Muscle layer of colon (tissue), 2 donors: Measurements from ENCODE around the gene DGKA.
"Not testable (repeated sequence)": the region's sequence is repeated elsewhere in the genome, so short reads cannot be mapped to it uniquely, and the experiment has no call there.

ENCODE experiments used
- H3K27ac ChIP-seq: one replicate; pipeline ENCODE4 v1.7.0; 2013; ENCODE audit warnings: low read depth, mild to moderate bottlenecking, low read length, moderate library complexity
- H3K27me3 ChIP-seq, 2 donors: one replicate each; pipeline ENCODE4 v1.7.0; 2013; ENCODE audit warnings: low read length in 2 of 2, mild to moderate bottlenecking in 2 of 2; ENCODE audit not compliant: insufficient read depth in 2 of 2, control insufficient read depth in 1 of 2
- H3K36me3 ChIP-seq: one replicate; pipeline ENCODE4 v1.7.0; 2013; ENCODE audit warnings: mild to moderate bottlenecking, low read length; ENCODE audit not compliant: insufficient read depth
- H3K4me1 ChIP-seq: one replicate; pipeline ENCODE4 v1.7.0; 2013; ENCODE audit warnings: mild to moderate bottlenecking, low read length; ENCODE audit not compliant: insufficient read depth
- H3K4me3 ChIP-seq, 2 donors: one replicate each; pipeline ENCODE4 v1.7.0; 2013; ENCODE audit warnings: low read length in 2 of 2, low read depth in 1 of 2, mild to moderate bottlenecking in 1 of 2, moderate library complexity in 1 of 2
- H3K9ac ChIP-seq: one replicate; pipeline ENCODE4 v1.7.0; 2013; ENCODE audit warnings: low read length
- H3K9me3 ChIP-seq: one replicate; pipeline ENCODE4 v1.7.0; 2013; ENCODE audit warnings: mild to moderate bottlenecking, low read length
- donor health status: abdominal sarcoma.
- donor health status: Adenocarcinoma of cecum.

DGKA gene

DNA sequence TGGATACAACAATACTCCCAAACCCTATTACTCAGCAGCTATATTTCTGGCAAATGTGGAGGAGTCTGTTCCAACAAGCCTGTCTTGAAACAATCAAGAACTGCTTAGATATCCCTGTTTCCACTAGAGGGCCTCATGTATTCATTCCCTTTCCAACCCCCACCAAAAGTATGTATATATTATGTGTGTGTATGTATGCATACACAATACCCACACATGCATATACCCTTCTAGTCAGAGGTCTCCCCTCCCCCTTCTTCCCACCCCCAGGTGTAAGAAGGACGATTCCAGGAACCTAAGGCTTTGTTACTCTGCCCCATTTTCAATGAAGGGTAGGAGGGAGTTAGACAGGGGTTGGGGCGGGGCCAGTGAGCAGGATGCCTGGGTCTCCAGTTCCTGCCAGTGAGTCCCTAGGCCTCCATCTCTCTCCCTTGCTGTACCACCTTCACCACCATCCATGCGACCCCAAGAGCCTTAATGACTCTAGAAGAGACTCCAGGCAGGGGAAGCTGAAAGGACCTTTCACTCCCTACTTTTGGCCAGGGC lies at the start of gene DGKA:
DGKA (plus strand) TSS at position 392 of the 546 bp plus-strand sequence. CDS start 5,342 bp downstream, outside the sequence.
- Histone ChIP-seq H3K27ac (peak within 1 kb of the TSS; percentile 66), H3K4me3 (peak within 1 kb of the TSS; percentile 53 to 85), H3K9ac (peak within 1 kb of the TSS; percentile 72), H3K9me3 (no peaks in the 10 kb centered on the region), H3K36me3 (no peaks in the 10 kb centered on the region), H3K4me1 (peaks cover 41% of the 10 kb centered on the region), H3K27me3 (no peaks in the 10 kb centered on the region)

DNA sequence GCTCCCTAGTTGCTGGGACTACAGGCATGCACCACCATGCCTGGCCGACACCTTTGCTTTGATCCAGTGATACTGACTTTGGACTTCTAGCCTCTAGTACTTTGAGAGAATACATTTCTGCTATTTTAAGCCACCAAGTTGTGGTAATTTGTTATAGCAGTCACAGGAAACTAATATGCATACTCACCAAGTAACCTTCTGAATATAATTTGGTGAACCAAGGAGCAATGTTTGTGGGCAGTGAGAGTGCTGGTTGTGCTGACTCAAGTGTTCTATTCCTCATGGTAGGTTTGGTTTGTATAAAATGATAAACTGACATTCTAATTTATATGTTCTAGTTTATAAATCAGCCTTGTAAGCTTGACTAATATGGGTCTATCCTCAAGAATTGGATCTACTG lies 45.8 kb upstream of the DGKA start:
- Histone ChIP-seq H3K4me1 (no peaks in the 10 kb centered on the region), H3K36me3 (no peaks in the 10 kb centered on the region), H3K27ac (no peak overlapping the region), H3K4me3 (no peak overlapping the region), H3K9ac (no peak overlapping the region), H3K27me3 (no peaks in the 10 kb centered on the region), H3K9me3 (no peaks in the 10 kb centered on the region)

DNA sequence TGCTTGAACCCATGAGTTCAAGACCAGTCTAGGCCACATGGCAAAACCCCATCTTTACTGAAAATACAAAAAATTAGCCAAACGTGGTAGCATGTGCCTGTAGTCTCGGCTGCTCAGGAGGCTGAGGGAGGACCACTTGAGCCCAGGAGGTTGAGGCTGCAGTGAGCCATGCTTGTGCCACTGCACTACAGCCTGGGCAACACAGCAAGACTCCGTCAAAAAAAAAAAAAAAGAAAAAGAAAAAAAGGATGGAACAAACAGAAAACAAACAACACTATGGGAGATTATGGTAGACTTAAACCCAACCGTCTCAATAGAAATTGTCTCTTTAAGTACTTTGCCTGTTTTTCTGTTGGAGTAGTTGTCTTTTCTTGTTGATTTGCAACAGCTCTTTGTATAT lies 39.7 kb upstream of the DGKA start:
- no peaks in the 10 kb centered on the region for H3K4me1 ChIP-seq
- H3K36me3 ChIP-seq: no peaks in the 10 kb centered on the region
- no peak overlapping the region for H3K4me3 ChIP-seq
- H3K9me3 ChIP-seq: no peaks in the 10 kb centered on the region
- H3K9ac ChIP-seq: no peak overlapping the region
- H3K27me3 ChIP-seq: no peaks in the 10 kb centered on the region
- no peak overlapping the region for H3K27ac ChIP-seq

DNA sequence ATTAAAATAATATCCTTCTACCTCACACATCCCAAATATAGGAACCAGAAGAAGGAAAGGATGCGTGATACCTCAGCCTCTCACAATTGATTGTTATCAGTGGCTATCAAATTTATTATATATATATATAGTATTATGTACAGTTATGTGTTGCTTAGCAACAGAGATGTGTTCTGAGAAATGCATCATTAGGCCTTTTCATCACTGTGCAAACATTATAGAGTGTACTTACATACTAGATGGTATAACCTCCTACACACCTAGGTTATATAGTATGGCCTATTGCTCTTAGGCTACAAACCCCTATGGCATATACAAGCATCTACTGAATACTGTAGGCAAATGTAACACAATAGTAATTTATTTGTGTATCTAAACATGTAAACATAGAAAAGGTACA lies 37.2 kb upstream of the DGKA start:
- Histone ChIP-seq H3K4me1 (no peaks in the 10 kb centered on the region), H3K9ac (no peak overlapping the region), H3K4me3 (no peak overlapping the region), H3K27ac (no peak overlapping the region), H3K27me3 (no peaks in the 10 kb centered on the region), H3K36me3 (no peaks in the 10 kb centered on the region), H3K9me3 (no peaks in the 10 kb centered on the region)

DNA sequence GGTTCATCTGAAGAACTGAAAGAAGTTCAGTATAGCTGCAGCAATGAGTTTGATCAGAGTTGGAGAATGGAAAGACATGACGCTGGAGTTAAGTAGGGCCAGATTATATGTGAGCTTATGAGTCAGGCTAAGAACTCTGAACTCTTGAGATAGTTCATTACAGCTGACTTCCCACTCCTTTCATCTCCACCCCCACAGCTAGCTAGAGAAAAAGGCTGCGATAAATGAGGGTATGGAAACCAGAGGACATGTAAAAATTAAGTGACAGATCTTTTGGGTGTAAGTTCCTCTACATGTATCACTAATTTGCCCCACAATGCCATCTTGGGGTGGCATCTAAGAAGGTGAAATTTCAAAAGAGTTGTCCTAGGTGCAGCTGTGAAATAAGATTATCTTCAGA lies 31.9 kb upstream of the DGKA start:
- Histone ChIP-seq H3K27me3 (no peaks in the 10 kb centered on the region), H3K36me3 (peaks cover 6% of the 10 kb centered on the region), H3K9me3 (no peaks in the 10 kb centered on the region), H3K4me3 (no peak overlapping the region), H3K9ac (no peak overlapping the region), H3K4me1 (no peaks in the 10 kb centered on the region), H3K27ac (no peak overlapping the region)

DNA sequence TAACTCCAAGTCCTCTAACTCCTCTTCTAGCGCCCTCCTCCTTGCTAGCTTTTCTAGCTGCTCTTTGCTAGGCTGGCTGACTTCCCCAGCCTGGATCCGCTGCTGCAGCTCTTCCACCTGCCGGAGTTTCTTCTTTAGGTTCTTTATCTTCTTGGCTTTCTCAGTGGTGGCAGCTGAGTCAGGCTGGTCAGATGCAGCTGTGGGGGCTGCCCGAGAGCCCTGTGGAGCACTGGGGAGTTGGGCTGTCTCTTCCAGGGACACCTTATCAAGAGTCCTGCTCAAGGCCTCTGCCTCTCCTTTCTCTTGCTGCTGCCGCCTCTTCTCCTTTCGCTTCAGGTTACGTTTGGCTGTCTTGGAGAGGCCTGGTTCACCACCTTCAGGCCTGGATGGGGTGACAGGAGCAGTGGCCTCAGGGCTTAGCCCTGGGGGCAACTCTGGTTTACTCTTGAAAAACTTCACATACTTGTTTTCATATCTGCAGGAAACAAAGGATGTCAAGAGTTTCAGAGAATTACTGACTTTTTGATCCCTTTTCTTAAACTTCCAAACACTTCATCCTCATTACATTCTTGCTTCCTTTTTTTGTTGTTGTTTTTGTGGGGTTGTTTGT lies 29.0 kb upstream of the DGKA start:
- H3K4me1 ChIP-seq: no peaks in the 10 kb centered on the region
- H3K9ac ChIP-seq: no peak overlapping the region
- H3K9me3 ChIP-seq: no peaks in the 10 kb centered on the region
- no peak overlapping the region for H3K27ac ChIP-seq
- H3K27me3 ChIP-seq: no peaks in the 10 kb centered on the region
- H3K4me3 ChIP-seq: no peak overlapping the region
- H3K36me3 ChIP-seq: peaks cover 6% of the 10 kb centered on the region

DNA sequence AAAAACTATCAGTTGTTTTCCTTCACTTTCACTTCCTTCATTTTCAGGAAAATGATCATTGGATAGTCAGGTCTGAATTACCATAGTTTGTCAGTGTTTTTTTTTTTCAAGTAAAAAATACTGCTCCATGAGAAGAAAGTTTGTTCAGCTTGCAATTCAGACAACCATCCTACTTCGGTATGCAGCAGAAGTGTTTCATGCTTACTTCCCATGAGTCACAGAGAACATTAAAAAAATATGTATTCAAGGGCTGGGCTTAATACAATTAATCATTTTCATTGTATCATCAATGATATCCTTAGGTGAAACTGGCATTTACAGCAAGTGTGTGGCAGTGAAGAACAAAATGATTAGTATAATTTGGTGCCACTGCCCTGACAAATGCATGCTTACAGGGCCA lies 24.9 kb upstream of the DGKA start:
- H3K9me3 ChIP-seq: no peaks in the 10 kb centered on the region
- no peaks in the 10 kb centered on the region for H3K27me3 ChIP-seq
- H3K4me1 ChIP-seq: no peaks in the 10 kb centered on the region
- H3K27ac ChIP-seq: no peak overlapping the region
- no peak overlapping the region for H3K4me3 ChIP-seq
- H3K9ac ChIP-seq: no peak overlapping the region
- H3K36me3 ChIP-seq: peaks cover 6% of the 10 kb centered on the region

DNA sequence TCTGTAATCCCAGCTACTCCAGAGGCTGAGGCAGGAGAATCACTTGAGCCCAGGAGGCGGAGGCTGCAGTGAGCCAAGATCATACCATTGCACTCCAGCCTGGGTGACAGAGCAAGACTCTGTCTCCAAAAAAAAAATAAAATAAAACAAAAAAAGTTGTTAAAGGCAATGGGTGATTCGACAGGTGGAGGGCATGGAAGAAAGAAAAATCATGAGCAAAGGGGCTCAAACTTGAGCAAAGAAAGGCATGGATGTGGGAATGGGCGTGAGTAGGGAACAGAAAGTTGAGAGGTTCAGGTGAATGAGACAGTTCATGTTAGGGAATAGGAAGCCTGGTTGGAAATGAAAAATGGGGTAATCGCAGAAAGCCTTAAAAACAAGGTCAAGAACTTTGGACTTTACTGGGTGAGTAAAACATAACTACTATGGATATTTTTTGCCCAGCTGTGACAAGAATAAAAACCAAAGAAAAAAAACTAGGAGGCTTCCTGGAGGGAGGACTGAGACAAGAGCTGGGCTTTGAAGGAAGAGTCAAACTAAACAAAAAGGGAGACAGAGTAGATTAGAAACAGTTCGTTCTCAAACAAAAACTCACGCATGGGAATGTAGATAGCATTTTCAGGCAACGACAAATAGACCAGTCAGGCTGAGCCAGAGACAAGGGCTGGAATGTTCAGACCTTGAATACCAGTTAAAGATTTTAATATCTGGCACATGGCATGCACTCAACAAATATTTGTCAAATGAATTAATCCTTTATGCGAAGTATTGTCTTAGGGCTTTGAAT lies 22.0 kb upstream of the DGKA start:
- Histone ChIP-seq H3K4me1 (no peaks in the 10 kb centered on the region), H3K27ac (no peak overlapping the region), H3K27me3 (no peaks in the 10 kb centered on the region), H3K9ac (no peak overlapping the region), H3K9me3 (no peaks in the 10 kb centered on the region), H3K4me3 (no peak overlapping the region), H3K36me3 (peaks cover 10% of the 10 kb centered on the region)

DNA sequence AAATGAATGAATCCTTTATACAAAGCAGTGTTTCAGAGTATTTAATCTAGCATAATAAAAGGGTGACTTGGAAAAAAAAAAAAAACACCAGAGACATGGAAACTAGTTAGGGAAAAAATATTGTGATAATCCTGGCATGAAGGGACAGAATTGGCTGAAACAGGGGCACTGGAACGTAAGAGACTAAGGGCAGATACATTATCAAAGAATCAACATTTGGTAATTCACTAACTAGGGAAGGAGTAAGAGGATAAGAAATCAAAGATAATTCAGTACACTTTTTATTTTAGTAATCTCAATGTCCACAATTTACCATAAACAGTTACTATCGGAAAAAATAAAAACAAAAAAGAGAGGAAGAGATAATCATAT lies 21.5 kb upstream of the DGKA start:
- H3K9me3 ChIP-seq: no peaks in the 10 kb centered on the region
- H3K36me3 ChIP-seq: peaks cover 16% of the 10 kb centered on the region
- H3K27me3 ChIP-seq: no peaks in the 10 kb centered on the region
- H3K27ac ChIP-seq: no peak overlapping the region
- H3K4me3 ChIP-seq: no peak overlapping the region
- H3K4me1 ChIP-seq: no peaks in the 10 kb centered on the region
- H3K9ac ChIP-seq: no peak overlapping the region

DNA sequence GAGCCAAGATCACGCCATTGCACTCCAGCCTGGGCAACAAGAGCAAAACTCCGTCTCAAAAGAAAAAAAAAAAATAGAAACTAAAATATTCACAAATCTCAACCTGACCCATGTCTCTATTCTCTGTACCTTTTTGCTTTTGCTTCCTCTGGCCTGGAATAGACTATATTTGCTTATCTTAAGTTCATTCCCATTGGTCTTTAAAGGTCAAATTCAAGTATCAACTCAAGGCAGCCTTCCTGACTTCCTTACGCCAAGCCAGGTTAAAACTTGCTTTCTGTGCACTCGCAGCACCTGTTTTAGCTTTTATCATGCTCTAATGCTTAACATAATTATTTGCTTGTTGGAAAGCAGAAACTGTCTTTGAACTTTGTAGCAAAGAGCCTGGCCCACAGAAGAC lies 18.1 kb upstream of the DGKA start:
- no peak overlapping the region for H3K27ac ChIP-seq
- no peaks in the 10 kb centered on the region for H3K27me3 ChIP-seq
- no peaks in the 10 kb centered on the region for H3K4me1 ChIP-seq

DNA sequence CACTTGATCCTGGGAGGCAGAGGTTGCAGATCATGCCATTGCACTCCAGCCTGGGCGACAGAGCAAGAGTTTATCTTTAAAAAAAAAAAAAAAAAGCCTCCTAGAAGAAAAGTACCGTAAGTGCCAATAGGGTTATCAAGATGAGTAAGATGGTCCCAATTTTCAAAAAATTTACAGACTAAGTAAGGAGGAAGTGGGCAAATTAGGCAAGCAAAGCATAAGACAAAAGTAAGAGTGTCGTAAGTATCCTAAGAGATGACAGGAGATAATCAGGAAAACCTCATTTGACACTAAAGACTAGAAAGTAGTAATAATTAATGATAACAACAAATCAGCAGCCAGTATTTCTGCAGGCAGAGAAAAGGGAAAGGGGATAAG lies 15.5 kb upstream of the DGKA start:
- Histone ChIP-seq H3K27me3 (no peaks in the 10 kb centered on the region), H3K4me1 (peaks cover 2% of the 10 kb centered on the region), H3K27ac (no peak overlapping the region), H3K36me3 (peaks cover 18% of the 10 kb centered on the region), H3K9ac (no peak overlapping the region), H3K4me3 (no peak overlapping the region), H3K9me3 (no peaks in the 10 kb centered on the region)

More for the DNA sequence above, 18.1 kb upstream of the DGKA start:
- H3K9me3 ChIP-seq: no peaks in the 10 kb centered on the region
- no peak overlapping the region for H3K4me3 ChIP-seq
- peaks cover 18% of the 10 kb centered on the region for H3K36me3 ChIP-seq
- H3K9ac ChIP-seq: no peak overlapping the region

DNA sequence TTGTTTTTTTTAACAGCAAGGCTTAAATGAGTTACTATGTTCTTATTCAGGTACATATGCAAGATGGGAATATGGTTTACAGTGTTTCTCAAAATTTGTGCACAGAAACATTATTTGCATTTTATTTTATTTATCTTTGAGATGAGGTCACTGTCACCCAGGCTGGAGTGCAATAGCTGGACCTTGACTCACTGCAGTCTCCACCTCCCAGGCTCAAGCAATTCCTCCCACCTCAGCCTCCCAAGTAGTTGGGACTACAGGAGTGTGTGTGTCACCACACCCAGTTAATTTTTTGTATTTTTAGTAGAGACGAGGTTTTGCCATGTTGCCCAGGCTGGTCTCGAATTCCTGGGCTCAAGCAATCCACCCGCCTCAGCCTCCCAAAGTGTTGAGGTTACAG lies 11.9 kb upstream of the DGKA start:
- H3K4me1 ChIP-seq, H3K9ac ChIP-seq, H3K9me3 ChIP-seq, H3K27ac ChIP-seq, H3K4me3 ChIP-seq, H3K27me3 ChIP-seq: not testable (repeated sequence)
- peaks cover 10% of the 10 kb centered on the region for H3K36me3 ChIP-seq
